Lower lobe of right lung (tissue), 2 donors: ENCODE measurements around the gene ANKH. TPM values are rescaled to one million over a fixed set of nuclear protein-coding genes. Genes with fewer than 3 reads are reported as not detected.
A peak's percentile ranks its signal among the peaks of the same experiment; 100 is the strongest.

Experiments
- ATAC-seq, 2 donors: fragments of 200-7000 bp; cut with Tn5 transposase; one replicate each; pipeline ENCODE4 v1.9.1; 2020 to 2022; ENCODE audit warnings: mild to moderate bottlenecking in 2 of 2, moderate library complexity in 2 of 2
- DNase-seq: peaks from one replicate; pipeline ENCODE4 v3.0.0-alpha.2; 2020
- H3K27ac ChIP-seq: fragments of 200-600 bp; one replicate; pipeline ENCODE4 v1.8.0; 2022
- H3K27me3 ChIP-seq: fragments of 200-600 bp; one replicate; pipeline ENCODE4 v1.8.0; 2022; ENCODE audit warnings: low read depth
- H3K36me3 ChIP-seq: fragments of 200-600 bp; one replicate; pipeline ENCODE4 v1.8.0; 2022; ENCODE audit warnings: mild to moderate bottlenecking
- H3K4me1 ChIP-seq: fragments of 200-600 bp; one replicate; pipeline ENCODE4 v1.8.0; 2022
- H3K4me3 ChIP-seq: fragments of 200-600 bp; one replicate; pipeline ENCODE4 v1.8.0; 2022; ENCODE audit warnings: mild to moderate bottlenecking
- H3K9me3 ChIP-seq: fragments of 200-600 bp; one replicate; pipeline ENCODE4 v1.8.0; 2022
- CTCF ChIP-seq: fragments of 200-600 bp; IDR thresholded peaks from one replicate; pipeline ENCODE4 v1.8.0; 2022; ENCODE audit warnings: antibody characterized with exemption, mild to moderate bottlenecking
- intact Hi-C: fragments of 100-400 bp; cut with DNase I; formaldehyde crosslinking; loops from one replicate; pipeline ENCODE4 v1.11.0; 2022
- total RNA-seq: library from RNA; stranded (reverse); fragmentation: NEBNext Ultra II Directional; extraction: Animal tissue kit (Norgen Biotek cat#: 25700); gene quantifications from one replicate; pipeline ENCODE4 v1.2.1, GENCODE V29; 2021
- donor health status: DM: no; HTN: yes; CAD: no; lungs with severe emphysema.

ANKH gene
- total RNA-seq, 1 donor from 2014 or later = 53.7 TPM

GRCh38 chr5:14816374-14816998 lies 55.1 kb downstream of the ANKH start:
- Histone ChIP-seq H3K4me1 (no peaks in the 10 kb centered on the region), H3K4me3 (no peak overlapping the region), H3K36me3 (no peaks in the 10 kb centered on the region), H3K27ac (no peak overlapping the region), H3K9me3 (no peaks in the 10 kb centered on the region), H3K27me3 (no peaks in the 10 kb centered on the region)
- intact Hi-C loops = no loop called here
- ATAC-seq (no peak), DNase-seq (no peak)
- TF ChIP-seq CTCF = no peak

- no peaks in the 10 kb centered on the region for H3K27me3 ChIP-seq
- no peaks in the 10 kb centered on the region for H3K36me3 ChIP-seq
- DNase-seq = no peak
- H3K4me1 ChIP-seq = peaks cover 14% of the 10 kb centered on the region
- H3K9me3 ChIP-seq = no peaks in the 10 kb centered on the region
- intact Hi-C loops = no loop called here
- ATAC-seq = no peak
- H3K27ac ChIP-seq = no peak overlapping the region
- H3K4me3 ChIP-seq = no peak overlapping the region
- no peak for TF ChIP-seq CTCF
Observed at GRCh38 chr5:14813747-14814146, 57.8 kb downstream of the ANKH start.

GRCh38 chr5:14812166-14812565 lies 59.4 kb downstream of the ANKH start:
- intact Hi-C loops = no loop called here
- DNase-seq (no peak), ATAC-seq (no peak)
- no peaks in the 10 kb centered on the region for H3K27me3 ChIP-seq
- H3K27ac ChIP-seq = no peak overlapping the region
- TF ChIP-seq CTCF = no peak
- no peaks in the 10 kb centered on the region for H3K9me3 ChIP-seq
- H3K36me3 ChIP-seq = no peaks in the 10 kb centered on the region
- peaks cover 14% of the 10 kb centered on the region for H3K4me1 ChIP-seq
- H3K4me3 ChIP-seq = no peak overlapping the region

- intact Hi-C loops = no loop called here
- DNase-seq (no peak), ATAC-seq (no peak)
- Histone ChIP-seq H3K4me3 (no peak overlapping the region), H3K4me1 (peaks cover 14% of the 10 kb centered on the region), H3K27me3 (no peaks in the 10 kb centered on the region), H3K27ac (no peak overlapping the region), H3K36me3 (no peaks in the 10 kb centered on the region), H3K9me3 (no peaks in the 10 kb centered on the region)
- TF ChIP-seq CTCF = no peak
Observed at GRCh38 chr5:14810928-14811572, 60.5 kb downstream of the ANKH start.

GRCh38 chr5:14810282-14810681 lies 61.3 kb downstream of the ANKH start:
- Histone ChIP-seq H3K27ac (peak overlapping the region; percentile 2), H3K9me3 (no peaks in the 10 kb centered on the region), H3K4me3 (no peak overlapping the region), H3K27me3 (no peaks in the 10 kb centered on the region), H3K4me1 (peaks cover 14% of the 10 kb centered on the region), H3K36me3 (no peaks in the 10 kb centered on the region)
- ATAC-seq (no peak), DNase-seq (no peak)
- no peak for TF ChIP-seq CTCF
- intact Hi-C loops = no loop called here
